Esophagus muscularis mucosa (tissue), 4 donors: Measurements from ENCODE around the gene TAX1BP1.

Experiments used
- CTCF ChIP-seq, 3 experiments: fragments of 200-600 bp in 2 of 3; fragments of 450-650 bp in 1 of 3; sonication (generic) in 2 of 3; IDR thresholded peaks; one replicate each; pipeline ENCODE4 v1.5.1; 2017 to 2019; ENCODE audit warnings: antibody characterized with exemption in 3 of 3, mild to moderate bottlenecking in 2 of 3, moderate library complexity in 1 of 3
- EP300 ChIP-seq: sonication (generic); formaldehyde crosslinking; IDR thresholded peaks from one replicate; pipeline ENCODE4 v1.6.1; 2017; ENCODE audit warnings: antibody characterized with exemption
- POLR2A ChIP-seq: fragments of 450-650 bp; IDR thresholded peaks from one replicate; pipeline ENCODE4 v1.6.1; 2017; ENCODE audit warnings: antibody characterized with exemption, moderate library complexity, mild to moderate bottlenecking, low read depth
- POLR2AphosphoS5 ChIP-seq, 2 donors: sonication (generic); formaldehyde crosslinking; IDR thresholded peaks; one replicate each; pipeline ENCODE4 v1.6.1; 2017; ENCODE audit warnings: antibody characterized with exemption in 2 of 2

- no peak for TF ChIP-seq POLR2AphosphoS5 (IDR thresholded peaks at IDR 0.05)
- no peak for TF ChIP-seq POLR2A
- no peak for TF ChIP-seq CTCF (IDR thresholded peaks at IDR 0.05)
- TF ChIP-seq EP300, result no peak
Observed at GRCh38 chr7:27699751-27700150, 40.2 kb upstream of the TAX1BP1 start.
